ENCODE data around the gene IFNAR2.
"Not testable (repeated sequence)": the region's sequence is repeated elsewhere in the genome, so short reads cannot be mapped to it uniquely, and the experiment has no call there.

IFNAR2 gene

DNA sequence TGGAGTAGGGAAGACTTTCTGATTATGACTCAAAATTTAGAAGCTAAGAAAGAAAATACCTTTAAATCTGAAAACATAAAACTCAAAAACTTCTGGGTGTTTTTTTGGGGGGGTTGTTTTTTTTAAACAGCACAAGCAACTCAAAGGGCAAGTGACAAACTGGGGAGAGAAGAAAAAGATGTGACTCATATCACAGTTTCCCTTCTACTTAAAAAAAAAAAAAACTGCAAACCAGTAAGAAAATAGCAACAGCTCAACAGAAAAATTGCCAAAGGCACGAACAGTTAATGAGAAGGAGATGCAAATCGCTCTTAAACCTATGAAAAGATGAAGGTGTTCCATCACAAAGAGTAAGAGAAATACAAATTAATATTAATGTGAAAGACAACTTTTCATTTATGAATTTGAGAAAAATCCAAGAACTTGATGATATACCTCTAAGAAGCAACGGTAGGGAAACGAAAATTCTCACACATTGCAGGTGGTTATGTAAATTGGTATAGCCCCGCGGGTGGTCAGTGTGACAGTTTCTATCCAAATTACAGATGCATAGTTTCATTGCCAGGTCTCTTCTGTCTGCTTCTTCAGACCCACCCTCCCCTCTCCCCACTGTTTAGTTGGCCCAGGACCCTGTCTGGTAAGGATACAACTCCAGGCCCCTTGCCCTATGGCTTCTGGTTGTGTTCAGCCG, 9.0 kb downstream of the IFNAR2 start:
- TF ChIP-seq, protein P1, sequence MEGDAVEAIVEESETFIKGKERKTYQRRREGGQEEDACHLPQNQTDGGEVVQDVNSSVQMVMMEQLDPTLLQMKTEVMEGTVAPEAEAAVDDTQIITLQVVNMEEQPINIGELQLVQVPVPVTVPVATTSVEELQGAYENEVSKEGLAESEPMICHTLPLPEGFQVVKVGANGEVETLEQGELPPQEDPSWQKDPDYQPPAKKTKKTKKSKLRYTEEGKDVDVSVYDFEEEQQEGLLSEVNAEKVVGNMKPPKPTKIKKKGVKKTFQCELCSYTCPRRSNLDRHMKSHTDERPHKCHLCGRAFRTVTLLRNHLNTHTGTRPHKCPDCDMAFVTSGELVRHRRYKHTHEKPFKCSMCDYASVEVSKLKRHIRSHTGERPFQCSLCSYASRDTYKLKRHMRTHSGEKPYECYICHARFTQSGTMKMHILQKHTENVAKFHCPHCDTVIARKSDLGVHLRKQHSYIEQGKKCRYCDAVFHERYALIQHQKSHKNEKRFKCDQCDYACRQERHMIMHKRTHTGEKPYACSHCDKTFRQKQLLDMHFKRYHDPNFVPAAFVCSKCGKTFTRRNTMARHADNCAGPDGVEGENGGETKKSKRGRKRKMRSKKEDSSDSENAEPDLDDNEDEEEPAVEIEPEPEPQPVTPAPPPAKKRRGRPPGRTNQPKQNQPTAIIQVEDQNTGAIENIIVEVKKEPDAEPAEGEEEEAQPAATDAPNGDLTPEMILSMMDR (IDR thresholded peaks at IDR 0.05; ENCODE audit: extremely low read depth, missing control alignments) = no peak
- DNase-seq (ENCODE audit: low spot score) = peak; percentile 75

DNA sequence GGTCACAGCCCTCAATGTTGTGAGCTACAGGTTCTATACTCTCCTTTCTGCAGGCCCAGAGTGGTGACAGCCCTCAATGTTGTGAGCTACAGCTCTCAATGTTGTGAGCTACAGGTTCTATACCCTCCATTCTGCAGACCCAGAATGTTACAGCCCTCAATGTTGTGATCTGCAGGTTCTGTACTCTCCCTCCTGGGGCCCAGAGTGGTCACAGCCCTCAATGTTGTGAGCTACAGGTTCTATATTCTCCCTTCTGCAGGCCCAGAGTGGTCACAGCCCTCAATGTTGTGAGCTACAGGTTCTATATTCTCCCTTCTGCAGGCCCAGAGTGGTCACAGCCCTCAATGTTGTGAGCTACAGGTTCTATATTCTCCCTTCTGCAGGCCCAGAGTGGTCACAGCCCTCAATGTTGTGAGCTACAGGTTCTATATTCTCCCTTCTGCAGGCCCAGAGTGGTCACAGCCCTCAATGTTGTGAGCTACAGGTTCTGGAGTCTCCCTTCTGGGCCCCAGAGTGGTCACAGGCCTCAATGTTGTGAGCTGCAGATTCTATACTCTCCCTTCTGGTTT, 9.9 kb downstream of the IFNAR2 start:
- DNase-seq (ENCODE audit: low spot score) = not testable (repeated sequence)

DNA sequence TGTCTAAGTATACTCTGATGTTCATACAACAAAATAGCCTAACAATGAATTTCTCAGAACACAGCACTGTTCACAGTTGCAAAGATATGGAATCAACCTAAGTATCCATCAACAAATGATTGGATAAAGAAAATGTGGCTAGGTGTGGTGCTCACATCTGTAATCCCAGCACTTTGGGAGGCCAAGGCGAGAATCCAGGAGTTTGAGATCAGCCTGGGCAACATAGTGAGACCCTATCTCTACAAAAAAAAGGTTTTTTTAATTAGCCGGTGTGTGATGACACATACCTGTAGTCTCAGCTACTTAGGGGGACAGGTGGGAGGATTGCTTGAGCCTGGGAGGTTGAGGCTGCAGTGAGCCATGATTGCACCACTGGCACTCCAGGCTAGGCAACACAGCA, 10.7 kb downstream of the IFNAR2 start:
- TF ChIP-seq, protein P1 (IDR thresholded peaks at IDR 0.05; ENCODE audit: extremely low read depth, missing control alignments) = no peak
- DNase-seq (ENCODE audit: low spot score) = no peak

DNA sequence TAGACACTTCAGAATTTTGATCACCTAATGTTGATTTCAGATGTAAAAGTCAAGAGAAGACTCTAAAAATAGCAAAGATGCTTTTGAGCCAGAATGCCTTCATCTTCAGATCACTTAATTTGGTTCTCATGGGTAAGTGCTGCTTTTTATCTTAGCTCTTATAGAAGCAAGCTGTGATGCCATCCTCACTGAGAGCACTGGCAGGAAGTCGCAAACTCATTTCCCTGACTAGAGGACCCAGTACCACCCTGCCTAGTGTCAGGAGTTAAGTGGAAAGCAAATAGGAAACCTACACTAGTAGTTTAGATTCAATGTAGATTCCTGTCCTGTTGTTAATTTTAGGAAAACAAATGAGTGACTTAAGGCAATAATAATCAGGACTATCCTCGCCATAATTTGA, 12.1 kb downstream of the IFNAR2 start:
- DNase-seq (ENCODE audit: low spot score) = no peak

DNA sequence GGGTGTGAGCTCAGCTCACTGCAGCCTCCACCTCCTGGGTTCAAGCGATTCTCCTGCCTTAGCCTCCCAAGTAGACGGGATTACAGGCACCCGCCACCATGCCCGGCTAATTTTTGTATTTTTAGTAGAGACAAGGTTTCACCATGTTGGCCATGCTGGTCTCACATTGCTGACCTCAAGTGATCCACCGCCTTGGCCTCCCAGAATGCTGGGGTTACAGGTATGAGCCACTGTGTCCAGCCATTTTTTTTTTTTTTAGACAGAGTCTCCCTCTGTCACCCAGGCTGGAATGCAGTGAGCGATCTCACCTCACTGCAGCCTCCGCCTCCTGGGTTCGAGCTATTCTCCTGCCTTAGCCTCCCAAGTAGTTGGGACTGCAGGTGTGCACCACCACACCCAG, 13.1 kb downstream of the IFNAR2 start:
- DNase-seq (ENCODE audit: low spot score) = not testable (repeated sequence)

More for the DNA sequence above, 12.1 kb downstream of the IFNAR2 start:
- TF ChIP-seq, protein P1 (IDR thresholded peaks at IDR 0.05; ENCODE audit: extremely low read depth, missing control alignments) = no peak

DNA sequence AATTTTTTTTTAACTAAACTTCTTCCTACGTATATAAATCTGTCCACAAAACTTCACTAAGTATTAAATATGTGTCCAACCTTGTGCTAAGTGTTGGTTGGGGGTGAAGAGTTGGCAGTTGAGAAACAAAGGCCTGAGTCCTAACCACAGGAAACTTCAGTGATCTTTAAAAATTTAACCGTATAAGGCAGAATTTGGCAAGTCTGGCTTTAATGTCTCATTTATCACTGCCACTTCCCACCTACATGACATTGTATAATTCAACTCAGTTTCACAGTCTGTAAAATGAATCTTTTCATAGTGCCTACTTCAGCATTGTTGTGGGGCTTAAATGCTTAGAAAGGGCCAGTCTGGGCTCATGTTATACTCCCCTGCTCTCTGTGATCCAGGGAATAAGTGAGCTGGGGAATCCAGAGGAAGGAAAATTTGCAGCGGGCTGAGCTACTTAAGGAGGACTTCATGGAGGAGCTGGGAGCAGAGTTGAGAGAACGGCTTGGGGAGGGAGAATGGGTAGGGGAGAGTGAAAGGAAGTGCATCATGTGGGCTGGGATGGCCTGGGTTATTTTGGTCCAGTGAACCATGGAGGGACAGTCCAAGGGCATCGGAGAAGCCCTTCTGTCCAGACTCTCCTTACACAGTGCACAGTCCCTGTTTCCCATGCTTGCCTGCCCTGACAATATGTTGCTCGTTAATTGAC, 14.5 kb downstream of the IFNAR2 start:
- TF ChIP-seq, protein P1 (IDR thresholded peaks at IDR 0.05; ENCODE audit: extremely low read depth, missing control alignments) = no peak
- DNase-seq (ENCODE audit: low spot score) = no peak

DNA sequence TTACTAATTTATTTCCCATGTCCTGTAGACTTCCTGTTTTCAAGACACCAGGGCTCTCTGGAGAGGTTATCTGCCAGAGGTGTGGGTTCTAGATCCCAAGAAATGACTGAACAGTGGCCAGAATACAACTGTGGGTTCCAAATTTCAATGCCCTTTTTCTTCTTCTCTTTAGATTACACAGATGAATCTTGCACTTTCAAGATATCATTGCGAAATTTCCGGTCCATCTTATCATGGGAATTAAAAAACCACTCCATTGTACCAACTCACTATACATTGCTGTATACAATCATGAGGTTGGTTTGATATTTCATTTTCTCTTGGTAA, 15.0 kb downstream of the IFNAR2 start:
- DNase-seq (ENCODE audit: low spot score) = no peak
- TF ChIP-seq, protein P1 (IDR thresholded peaks at IDR 0.05; ENCODE audit: extremely low read depth, missing control alignments) = no peak

DNA sequence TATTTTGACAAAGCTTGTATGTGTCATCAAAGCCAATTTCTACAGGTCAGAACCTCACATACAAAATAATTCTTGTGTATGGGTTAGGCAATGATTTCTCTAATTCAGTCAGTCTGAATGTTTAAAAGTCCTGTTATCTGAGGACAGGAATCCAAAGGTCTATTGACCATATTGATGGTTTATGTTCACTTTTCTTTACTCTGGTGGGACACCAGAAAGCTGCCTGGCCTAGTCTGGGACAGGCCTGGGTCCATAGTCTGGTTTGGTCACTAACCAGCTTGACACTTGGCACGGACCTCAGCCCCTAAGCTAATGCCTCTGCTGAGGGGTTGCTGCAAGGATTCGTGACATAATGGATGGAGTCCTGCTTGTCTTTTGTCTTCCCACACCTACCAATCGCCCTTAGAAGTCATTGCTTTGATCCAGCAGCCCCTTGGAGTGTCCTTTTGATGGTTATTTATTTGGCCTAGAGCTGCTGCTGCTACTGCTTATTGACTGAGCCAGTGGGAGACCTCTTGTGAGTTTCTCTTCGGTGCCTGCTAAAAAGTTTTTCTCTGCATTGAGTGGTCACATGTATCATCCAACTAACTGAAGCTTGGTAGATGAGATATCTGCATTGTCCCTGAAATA, 15.7 kb downstream of the IFNAR2 start:
- TF ChIP-seq, protein P1 (IDR thresholded peaks at IDR 0.05; ENCODE audit: extremely low read depth, missing control alignments) = no peak
- no peak for DNase-seq (ENCODE audit: low spot score)

All from GM20000 (cell line).